ENCODE data around the gene HOXC10. TPM values are rescaled to one million over a fixed set of nuclear protein-coding genes. Genes with fewer than 3 reads are reported as not detected.

Gene HOXC10
- total and polyA plus RNA-seq, 4 experiments from 2014 or later: not detected

DNA sequence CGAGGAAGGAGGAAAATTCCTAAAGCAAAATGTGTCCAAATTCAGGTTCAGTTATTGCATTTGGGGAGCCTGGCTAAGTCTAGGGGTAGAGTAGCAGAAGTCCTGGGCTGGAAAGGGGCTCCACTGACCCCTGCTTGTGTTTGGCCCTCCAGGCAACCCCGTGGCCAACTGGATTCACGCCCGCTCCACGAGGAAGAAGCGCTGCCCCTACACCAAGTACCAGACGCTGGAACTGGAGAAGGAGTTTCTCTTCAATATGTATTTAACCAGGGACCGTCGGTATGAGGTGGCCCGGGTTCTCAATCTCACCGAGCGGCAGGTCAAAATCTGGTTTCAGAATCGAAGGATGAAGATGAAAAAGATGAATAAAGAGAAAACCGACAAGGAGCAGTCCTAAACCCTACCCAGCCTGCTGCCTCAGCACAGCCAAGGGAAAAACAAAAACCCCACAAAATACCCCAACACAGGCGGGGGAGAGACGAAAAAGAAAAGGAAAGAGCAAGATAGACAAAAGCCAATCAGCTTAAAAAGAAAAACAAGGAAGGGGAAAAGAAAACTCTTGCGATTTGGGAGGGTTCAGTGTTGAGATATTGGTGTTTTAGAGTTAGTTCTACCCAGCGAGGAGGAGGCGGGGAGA is 17.4 kb downstream of the HOXC10 start:
- ChIA-PET CTCF (ENCODE audit: partially characterized antibody) (interaction anchor here (1.0 to 6.9 kb wide), 6 partner anchors 11 to 216 kb away, joined by 3 to 109 read pairs (median 5); partner anchors contain the start of genes HOXC5 and SMUG1), POLR2A (ENCODE audit: partially characterized antibody) (no interaction called here)
- H3K27me3 ChIP-seq (ENCODE audit: insufficient read depth, low read length): peaks cover 87% of the 10 kb centered on the region
- no peak overlapping the region for H3K4me3 Mint-ChIP-seq
- no peak for DNase-seq
- H3K36me3 Mint-ChIP-seq: no peaks in the 10 kb centered on the region
- peaks cover 0 to 8% (median 0%) of the 10 kb centered on the region in 8 donors for H3K9me3 Mint-ChIP-seq
- intact Hi-C loops (cut with micrococcal nuclease): no loop called here
- peak overlapping the region in 2 of 7 donors; percentile 36 to 60 for H3K27ac Mint-ChIP-seq
- H3K4me3 ChIP-seq (ENCODE audit: low read length in 2 of 2): no peak overlapping the region
- H3K27ac ChIP-seq (ENCODE audit: low read depth, low read length): no peak overlapping the region
- H3K4me1 Mint-ChIP-seq: peaks cover 8 to 47% (median 24%) of the 10 kb centered on the region in 4 donors
- no peaks in the 10 kb centered on the region for H3K9me3 ChIP-seq (ENCODE audit: control insufficient read depth in 1 of 2, low read length in 2 of 2)
- H3K36me3 ChIP-seq (ENCODE audit: insufficient read depth, low read length): no peaks in the 10 kb centered on the region
- H3K27me3 Mint-ChIP-seq: peaks cover 74 to 86% of the 10 kb centered on the region in 2 donors
- H3K4me1 ChIP-seq (ENCODE audit: insufficient read depth, low read length): peaks cover 21% of the 10 kb centered on the region

DNA sequence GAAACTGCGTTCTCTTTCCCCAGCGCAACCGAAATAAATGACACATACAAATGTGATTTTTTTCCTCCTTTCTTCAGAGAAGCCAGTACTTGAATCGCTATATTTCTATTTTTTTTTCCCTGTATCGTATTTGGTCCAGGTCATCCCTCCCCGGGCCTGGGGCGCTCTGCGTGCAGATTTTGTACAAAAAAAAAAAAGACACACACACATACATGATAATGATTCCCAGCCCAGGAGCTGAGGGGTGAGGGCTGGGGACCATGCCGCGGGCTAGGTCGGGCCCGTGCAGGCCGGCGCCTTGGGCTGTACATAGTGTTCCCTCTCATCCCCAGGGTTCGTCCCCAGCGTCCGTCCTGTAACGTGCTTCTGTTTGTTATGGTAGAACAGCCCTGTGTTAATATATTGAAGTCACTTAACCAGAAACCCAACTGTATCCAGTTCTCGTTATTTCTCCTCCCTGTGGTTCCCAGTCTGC is 18.0 kb downstream of the HOXC10 start:
- peaks cover 89% of the 10 kb centered on the region for H3K27me3 ChIP-seq (ENCODE audit: insufficient read depth, low read length)
- H3K36me3 Mint-ChIP-seq: no peaks in the 10 kb centered on the region
- no peaks in the 10 kb centered on the region for H3K9me3 ChIP-seq (ENCODE audit: control insufficient read depth in 1 of 2, low read length in 2 of 2)
- H3K36me3 ChIP-seq (ENCODE audit: insufficient read depth, low read length): no peaks in the 10 kb centered on the region
- ChIA-PET CTCF (ENCODE audit: partially characterized antibody) (interaction anchor here (1.1 to 6.9 kb wide), 4 partner anchors 189 to 216 kb away, joined by 4 to 109 read pairs (median 54); partner anchors contain the start of gene SMUG1), POLR2A (ENCODE audit: partially characterized antibody) (no interaction called here)
- no peak overlapping the region for H3K4me3 ChIP-seq (ENCODE audit: low read length in 2 of 2)
- intact Hi-C loops (cut with micrococcal nuclease): no loop called here
- peaks cover 20% of the 10 kb centered on the region for H3K4me1 ChIP-seq (ENCODE audit: insufficient read depth, low read length)
- H3K27ac Mint-ChIP-seq: peak overlapping the region in 1 of 7 donors; percentile 60
- peaks cover 71 to 84% of the 10 kb centered on the region in 2 donors for H3K27me3 Mint-ChIP-seq
- peaks cover 8 to 45% (median 20%) of the 10 kb centered on the region in 4 donors for H3K4me1 Mint-ChIP-seq
- DNase-seq: no peak
- H3K27ac ChIP-seq (ENCODE audit: low read depth, low read length): no peak overlapping the region
- H3K9me3 Mint-ChIP-seq: peaks cover 0 to 8% (median 0%) of the 10 kb centered on the region in 8 donors
- no peak overlapping the region for H3K4me3 Mint-ChIP-seq

DNA sequence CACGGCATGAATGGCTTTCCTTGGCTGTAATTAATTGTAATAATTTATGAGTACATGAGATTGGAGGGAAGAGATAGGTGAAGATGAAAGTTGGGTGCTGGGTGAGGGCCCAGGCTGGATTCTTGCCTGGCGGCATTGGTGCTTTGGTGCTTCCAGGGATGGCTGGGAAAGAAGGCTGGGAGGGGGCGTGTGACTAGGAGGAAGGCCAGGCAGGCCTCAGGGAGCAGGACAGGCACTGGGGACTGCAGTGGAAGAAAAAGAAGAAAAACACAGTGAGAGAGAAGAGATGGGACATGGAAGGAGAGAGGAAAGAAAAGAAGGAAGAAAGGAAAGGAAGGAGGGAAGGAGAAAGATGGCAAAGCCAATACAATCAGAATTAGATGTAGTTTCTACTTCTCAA is 18.7 kb downstream of the HOXC10 start:
- H3K36me3 ChIP-seq (ENCODE audit: insufficient read depth, low read length): no peaks in the 10 kb centered on the region
- Mint-ChIP-seq H3K4me1 (peaks cover 8 to 38% (median 21%) of the 10 kb centered on the region in 4 donors), H3K27ac (peak overlapping the region in 2 of 7 donors; percentile 0 to 4), H3K9me3 (peaks cover 0 to 5% (median 0%) of the 10 kb centered on the region in 8 donors), H3K27me3 (peaks cover 68 to 84% of the 10 kb centered on the region in 2 donors), H3K4me3 (peak overlapping the region in 2 of 8 donors; percentile 22 to 23), H3K36me3 (no peaks in the 10 kb centered on the region)
- DNase-seq: no peak
- H3K4me1 ChIP-seq (ENCODE audit: insufficient read depth, low read length): peaks cover 20% of the 10 kb centered on the region
- no peaks in the 10 kb centered on the region for H3K9me3 ChIP-seq (ENCODE audit: control insufficient read depth in 1 of 2, low read length in 2 of 2)
- no peak overlapping the region for H3K27ac ChIP-seq (ENCODE audit: low read depth, low read length)
- POLR2A ChIA-PET (ENCODE audit: partially characterized antibody): interaction anchor here (1.2 kb wide), 1 partner anchor 188 kb away, joined by 3 read pairs; no protein-coding TSS in a partner anchor
- H3K27me3 ChIP-seq (ENCODE audit: insufficient read depth, low read length): peaks cover 87% of the 10 kb centered on the region
- intact Hi-C loops (cut with micrococcal nuclease): no loop called here
- CTCF ChIA-PET (ENCODE audit: partially characterized antibody): interaction anchor here (1.9 to 6.9 kb wide), 4 partner anchors 189 to 215 kb away, joined by 4 to 109 read pairs (median 98); partner anchors contain the start of gene SMUG1
- no peak overlapping the region for H3K4me3 ChIP-seq (ENCODE audit: low read length in 2 of 2)

DNA sequence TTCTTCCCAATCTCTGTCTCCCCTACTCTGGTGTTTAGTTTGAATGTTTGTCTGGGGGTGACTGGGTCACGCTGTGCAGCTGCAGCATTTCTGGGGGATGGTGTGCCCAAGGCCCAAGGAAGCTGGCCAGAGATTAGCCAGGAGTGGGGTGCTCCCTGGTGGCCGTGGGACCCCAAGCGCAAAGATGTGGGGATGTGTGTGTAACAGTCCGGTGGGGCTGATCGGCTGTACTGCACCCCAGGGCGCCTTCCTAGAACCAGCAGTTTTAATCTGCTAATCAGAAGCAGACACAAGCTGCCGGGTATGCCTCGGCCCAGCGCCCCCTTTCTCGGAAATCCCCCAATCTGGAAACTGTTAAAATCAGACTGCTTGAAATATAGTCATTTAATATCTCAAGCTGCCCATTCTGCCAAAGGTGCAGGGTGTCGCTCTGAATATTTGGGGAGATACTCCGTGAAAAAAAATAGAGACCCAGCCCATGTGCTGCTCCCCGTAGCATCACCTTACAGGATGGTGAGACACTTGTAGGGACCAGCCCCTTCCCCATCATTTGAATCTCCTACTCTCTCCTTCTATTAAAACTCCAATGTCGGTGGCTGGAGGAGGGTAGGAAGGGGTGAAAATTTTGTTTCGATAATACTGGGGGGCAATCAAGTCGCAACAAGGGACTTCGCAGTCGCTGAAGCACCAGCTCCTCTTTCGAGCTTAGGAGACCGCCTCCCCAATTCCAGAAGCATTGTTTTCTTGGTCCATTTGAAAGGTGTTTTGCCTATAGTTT is 19.3 kb downstream of the HOXC10 start:
- no peak overlapping the region for H3K4me3 ChIP-seq (ENCODE audit: low read length in 2 of 2)
- no peak for DNase-seq
- no peaks in the 10 kb centered on the region for H3K36me3 ChIP-seq (ENCODE audit: insufficient read depth, low read length)
- H3K4me3 Mint-ChIP-seq: no peak overlapping the region
- H3K27ac Mint-ChIP-seq: peak overlapping the region in 1 of 7 donors; percentile 0
- peaks cover 84% of the 10 kb centered on the region for H3K27me3 ChIP-seq (ENCODE audit: insufficient read depth, low read length)
- ChIA-PET CTCF (ENCODE audit: partially characterized antibody) (interaction anchor here (2.0 to 6.9 kb wide), 4 partner anchors 12 to 204 kb away, joined by 14 to 109 read pairs (median 98); partner anchors contain the start of gene SMUG1), POLR2A (ENCODE audit: partially characterized antibody) (interaction anchor here (1.2 kb wide), 1 partner anchor 188 kb away, joined by 3 read pairs; no protein-coding TSS in a partner anchor)
- H3K36me3 Mint-ChIP-seq: no peaks in the 10 kb centered on the region
- peaks cover 0 to 2% (median 0%) of the 10 kb centered on the region in 8 donors for H3K9me3 Mint-ChIP-seq
- H3K9me3 ChIP-seq (ENCODE audit: control insufficient read depth in 1 of 2, low read length in 2 of 2): no peaks in the 10 kb centered on the region
- peaks cover 10 to 36% (median 23%) of the 10 kb centered on the region in 4 donors for H3K4me1 Mint-ChIP-seq
- H3K4me1 ChIP-seq (ENCODE audit: insufficient read depth, low read length): peaks cover 22% of the 10 kb centered on the region
- peaks cover 66 to 82% of the 10 kb centered on the region in 2 donors for H3K27me3 Mint-ChIP-seq
- no peak overlapping the region for H3K27ac ChIP-seq (ENCODE audit: low read depth, low read length)
- intact Hi-C loops (cut with micrococcal nuclease): no loop called here

DNA sequence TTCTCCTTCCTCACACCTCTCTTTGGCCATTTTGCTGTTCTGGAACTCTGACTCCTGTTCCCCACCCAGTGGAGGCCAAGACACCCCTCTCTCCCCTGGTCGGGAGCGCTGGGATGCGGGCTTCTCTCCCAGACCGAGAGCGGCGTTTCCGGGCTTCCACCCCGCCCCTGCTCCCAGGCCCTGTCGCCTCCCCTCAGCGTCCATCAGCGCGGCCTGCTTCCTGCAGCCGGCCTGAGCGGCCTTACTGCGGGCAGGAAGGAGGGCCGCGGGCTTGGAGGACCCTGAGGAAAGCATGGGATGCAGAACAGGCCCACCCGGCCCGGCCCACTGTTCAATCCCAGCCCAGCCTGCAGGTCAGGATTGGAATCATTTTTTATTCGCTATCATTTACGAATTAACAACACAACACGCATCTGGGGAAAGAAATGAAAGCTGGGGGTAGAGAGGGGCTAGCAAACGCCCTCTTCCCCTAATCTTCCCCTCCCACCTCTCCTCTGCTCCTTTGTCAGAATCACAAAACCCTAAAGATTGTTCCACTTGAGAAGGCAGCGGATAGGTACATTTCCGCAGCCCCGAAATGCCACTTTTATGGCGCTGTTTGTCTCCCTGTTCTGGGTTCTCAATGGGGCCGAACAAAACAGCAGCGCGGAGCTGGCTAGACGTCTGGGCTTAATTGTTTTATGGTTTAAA is 20.0 kb downstream of the HOXC10 start:
- ChIA-PET POLR2A (ENCODE audit: partially characterized antibody) (interaction anchor here (1.2 kb wide), 1 partner anchor 187 kb away, joined by 9 read pairs; no protein-coding TSS in a partner anchor), CTCF (ENCODE audit: partially characterized antibody) (interaction anchor here (0.9 to 6.9 kb wide), 8 partner anchors 12 to 348 kb away, joined by 3 to 109 read pairs (median 23); partner anchors contain the start of gene SMUG1)
- peaks cover 10 to 36% (median 23%) of the 10 kb centered on the region in 4 donors for H3K4me1 Mint-ChIP-seq
- DNase-seq: no peak
- H3K9me3 Mint-ChIP-seq: peaks cover 0 to 2% (median 0%) of the 10 kb centered on the region in 8 donors
- peaks cover 24% of the 10 kb centered on the region for H3K4me1 ChIP-seq (ENCODE audit: insufficient read depth, low read length)
- no peaks in the 10 kb centered on the region for H3K9me3 ChIP-seq (ENCODE audit: control insufficient read depth in 1 of 2, low read length in 2 of 2)
- H3K27ac Mint-ChIP-seq: peak overlapping the region in 2 of 7 donors; percentile 5 to 58
- H3K4me3 ChIP-seq (ENCODE audit: low read length in 2 of 2): no peak overlapping the region
- no peak overlapping the region for H3K27ac ChIP-seq (ENCODE audit: low read depth, low read length)
- intact Hi-C loops (cut with micrococcal nuclease): loop anchor here (5.0 kb wide), 1 partner anchor 372 kb away; no protein-coding TSS in a partner anchor
- H3K27me3 ChIP-seq (ENCODE audit: insufficient read depth, low read length): peaks cover 85% of the 10 kb centered on the region
- no peaks in the 10 kb centered on the region for H3K36me3 Mint-ChIP-seq
- H3K4me3 Mint-ChIP-seq: peak overlapping the region in 2 of 8 donors; percentile 23 to 35
- H3K36me3 ChIP-seq (ENCODE audit: insufficient read depth, low read length): no peaks in the 10 kb centered on the region
- peaks cover 65 to 85% of the 10 kb centered on the region in 2 donors for H3K27me3 Mint-ChIP-seq

DNA sequence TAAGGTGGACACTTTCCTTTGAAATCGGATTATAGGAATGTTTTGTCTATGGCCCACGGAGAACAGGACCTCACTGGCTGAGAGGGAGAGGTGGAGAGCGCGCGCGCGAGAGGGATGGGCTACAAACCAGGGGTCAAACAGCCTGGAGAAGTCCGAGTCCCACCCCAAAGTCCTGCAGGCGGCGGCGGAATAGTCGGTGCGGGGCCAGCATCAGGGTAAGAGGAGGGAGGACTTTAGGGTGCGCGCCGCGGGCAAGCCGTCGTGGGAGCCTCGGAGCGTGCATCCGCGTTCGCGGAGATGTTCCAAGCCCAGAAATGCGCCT is 20.5 kb downstream of the HOXC10 start:
- POLR2A ChIA-PET (ENCODE audit: partially characterized antibody): interaction anchor here (1.0 to 4.2 kb wide), 3 partner anchors 9 to 186 kb away, joined by 5 to 19 read pairs (median 9); no protein-coding TSS in a partner anchor
- DNase-seq: no peak
- H3K27me3 Mint-ChIP-seq: peaks cover 68 to 86% of the 10 kb centered on the region in 2 donors
- H3K4me1 Mint-ChIP-seq: peaks cover 9 to 38% (median 24%) of the 10 kb centered on the region in 4 donors
- H3K9me3 Mint-ChIP-seq: peaks cover 0 to 2% (median 0%) of the 10 kb centered on the region in 8 donors
- H3K36me3 Mint-ChIP-seq: no peaks in the 10 kb centered on the region
- Histone ChIP-seq H3K4me3 (ENCODE audit: low read length in 2 of 2) (no peak overlapping the region), H3K27ac (ENCODE audit: low read depth, low read length) (no peak overlapping the region), H3K9me3 (ENCODE audit: control insufficient read depth in 1 of 2, low read length in 2 of 2) (no peaks in the 10 kb centered on the region), H3K36me3 (ENCODE audit: insufficient read depth, low read length) (no peaks in the 10 kb centered on the region), H3K4me1 (ENCODE audit: insufficient read depth, low read length) (peaks cover 19% of the 10 kb centered on the region), H3K27me3 (ENCODE audit: insufficient read depth, low read length) (peaks cover 84% of the 10 kb centered on the region)
- peak overlapping the region in 2 of 7 donors; percentile 5 to 58 for H3K27ac Mint-ChIP-seq
- intact Hi-C loops (cut with micrococcal nuclease): loop anchor here (5.0 kb wide), 1 partner anchor 372 kb away; no protein-coding TSS in a partner anchor
- H3K4me3 Mint-ChIP-seq: peak overlapping the region in 5 of 8 donors; percentile 35 to 82 (median 74)
- CTCF ChIA-PET (ENCODE audit: partially characterized antibody): interaction anchor here (0.6 to 6.9 kb wide), 11 partner anchors 11 to 348 kb away, joined by 3 to 109 read pairs (median 5); partner anchors contain the start of gene SMUG1

Data from CD4-positive, alpha-beta memory T cell (primary cell).